GF-D8 (cell line): ENCODE data around the gene MPC2.
A peak's percentile ranks its signal among the peaks of the same experiment; 100 is the strongest.
"Not testable (repeated sequence)": the region's sequence is repeated elsewhere in the genome, so short reads cannot be mapped to it uniquely, and the experiment has no call there.

Experiments
- DNase-seq: peaks from one replicate; lab custom pipeline; 2025; lab: John Stamatoyannopoulos, UW

MPC2 gene

GRCh38 chr1:167904652-167905130 is 32.2 kb downstream of the MPC2 start:
- peak; percentile 62 for DNase-seq

DNA sequence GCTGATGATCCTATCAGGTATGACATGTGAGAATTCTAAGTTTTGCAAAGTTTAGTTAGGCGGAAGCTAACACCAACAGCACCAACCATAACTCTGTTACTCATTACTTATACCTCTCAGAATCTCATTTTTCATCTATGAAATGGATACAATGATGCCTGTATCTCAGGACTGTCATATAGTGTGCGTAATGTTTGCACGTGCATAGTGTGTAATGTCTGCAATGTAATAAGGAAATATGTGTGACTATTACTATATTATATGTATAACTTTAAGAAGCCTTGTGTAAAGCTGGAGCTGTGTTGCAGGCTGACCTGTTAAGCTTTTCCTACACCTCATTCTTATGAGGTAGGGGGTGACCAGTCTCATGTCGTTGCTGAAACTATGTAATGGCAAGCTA is 36.0 kb downstream of the MPC2 start:
- DNase-seq: no peak

DNA sequence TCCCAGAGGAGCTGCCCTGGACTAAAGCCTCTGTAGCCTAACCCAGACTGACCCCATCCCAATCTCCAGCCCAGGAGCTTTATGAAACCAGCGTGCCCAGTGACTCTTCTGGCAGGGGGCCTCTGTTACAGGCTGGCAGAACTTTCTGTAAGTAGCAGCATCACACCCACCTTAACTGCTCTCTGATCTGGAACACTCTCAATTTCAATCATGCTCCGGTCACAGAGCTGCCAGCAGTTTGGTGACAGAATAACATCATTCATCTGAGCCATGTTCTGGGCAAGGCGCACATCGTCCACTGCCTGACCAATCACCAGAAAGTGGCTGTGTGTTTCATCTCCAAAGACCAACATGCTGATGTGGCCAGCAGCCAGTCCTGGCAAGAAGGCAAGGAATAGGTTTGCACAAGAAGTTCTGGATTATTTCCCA is 37.6 kb downstream of the MPC2 start:
- no peak for DNase-seq

- no peak for DNase-seq
Observed at GRCh38 chr1:167898578-167899222, 38.2 kb downstream of the MPC2 start.

GRCh38 chr1:167893798-167894197 is 43.1 kb downstream of the MPC2 start:
- peak; percentile 16 for DNase-seq

DNA sequence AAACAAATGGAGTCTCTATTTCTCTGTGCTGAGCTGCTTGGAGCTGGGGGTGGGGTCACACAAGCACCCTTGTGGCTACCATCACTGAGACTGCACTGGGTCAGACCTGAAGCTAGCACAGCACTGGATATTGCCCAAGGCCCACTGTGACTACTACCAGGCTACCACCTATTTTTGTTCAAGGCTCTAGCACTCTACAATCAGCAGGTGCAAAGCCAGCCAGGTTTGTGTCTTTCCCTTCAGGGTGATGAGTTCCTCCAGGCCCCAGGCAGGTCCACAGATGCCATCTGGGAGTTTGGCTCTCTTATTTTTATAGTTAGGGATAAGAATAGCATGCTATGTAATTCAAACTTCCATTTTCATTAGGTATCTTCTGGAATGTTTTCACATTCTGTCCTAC is 46.5 kb downstream of the MPC2 start:
- DNase-seq: no peak

DNA sequence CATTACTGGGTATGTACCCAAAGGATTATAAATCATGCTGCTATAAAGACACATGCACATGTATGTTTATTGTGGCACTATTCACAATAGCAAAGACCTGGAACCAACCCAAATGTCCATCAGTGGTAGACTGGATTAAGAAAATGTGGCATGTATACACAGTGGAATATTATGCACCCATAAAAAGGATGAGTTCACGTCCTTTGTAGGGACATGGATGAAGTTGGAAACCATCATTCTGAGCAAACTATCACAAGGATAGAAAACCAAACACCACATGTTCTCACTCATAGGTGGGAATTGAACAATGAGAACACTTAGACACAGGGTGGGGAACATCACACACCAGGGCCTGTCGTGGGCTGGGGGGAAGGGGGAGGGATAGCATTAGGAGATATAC is 49.7 kb downstream of the MPC2 start:
- DNase-seq: not testable (repeated sequence)

DNA sequence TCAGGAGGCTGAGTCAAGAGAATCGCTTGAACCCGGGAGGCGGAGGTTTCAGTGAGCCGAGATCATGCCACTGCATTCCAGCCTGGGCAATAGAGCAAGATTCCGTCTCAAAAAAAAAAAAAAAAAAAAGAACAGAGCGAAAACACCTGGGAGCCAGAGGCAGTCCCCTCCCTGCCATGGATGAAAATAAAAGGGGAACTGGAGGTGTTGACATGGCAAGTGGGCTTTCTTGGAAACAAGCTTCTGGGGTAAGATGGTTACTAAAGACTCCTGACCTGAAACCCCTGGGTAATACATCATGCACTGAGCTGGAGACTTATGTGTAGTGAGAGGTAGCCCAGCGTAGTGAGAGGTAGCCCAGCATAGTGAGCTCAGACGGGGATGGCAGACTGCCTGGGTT is 54.5 kb downstream of the MPC2 start:
- no peak for DNase-seq

- DNase-seq: no peak
Observed at GRCh38 chr1:167881786-167882185, 55.1 kb downstream of the MPC2 start.

GRCh38 chr1:167881069-167881468 is 55.8 kb downstream of the MPC2 start:
- DNase-seq: no peak

GRCh38 chr1:167880580-167881021 is 56.3 kb downstream of the MPC2 start:
- no peak for DNase-seq

GRCh38 chr1:167879508-167879907 is 57.4 kb downstream of the MPC2 start:
- DNase-seq: no peak

DNA sequence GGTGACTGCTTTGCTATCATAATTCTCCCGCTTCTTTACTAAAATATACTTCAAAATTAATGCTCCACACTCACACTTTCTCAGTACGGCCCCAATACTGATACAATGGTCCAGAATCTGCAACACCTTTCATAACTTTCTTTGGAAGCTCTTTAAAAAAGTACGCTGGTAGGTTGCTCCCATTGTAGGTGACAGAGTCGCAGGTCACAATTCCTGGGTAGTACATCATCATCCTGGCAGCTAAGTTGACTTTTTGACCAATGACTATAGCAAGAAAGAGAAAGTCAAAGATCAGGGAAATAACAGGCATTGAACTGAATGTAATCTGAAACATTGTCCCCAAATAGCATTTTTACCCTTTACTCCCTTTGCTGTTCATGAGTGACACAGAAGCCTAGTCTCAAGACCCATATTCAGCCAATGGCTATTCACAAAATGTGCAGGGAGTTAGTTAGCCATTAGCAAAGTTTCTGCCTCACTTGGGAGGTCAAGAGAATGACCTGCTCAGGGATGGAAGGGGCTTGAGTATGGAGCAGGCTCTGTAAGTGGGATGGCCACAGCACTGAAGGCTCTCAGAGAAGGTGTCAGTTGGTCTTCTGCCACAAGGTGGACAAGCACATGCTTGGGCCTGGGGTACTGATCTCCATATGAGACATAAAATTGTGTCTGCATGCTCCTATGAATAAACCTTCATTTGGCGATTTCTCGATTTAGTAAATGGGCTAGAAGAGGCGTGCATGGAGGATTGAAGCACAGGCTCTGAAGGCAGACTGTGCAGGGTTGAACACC is 58.3 kb downstream of the MPC2 start:
- DNase-seq: no peak

DNA sequence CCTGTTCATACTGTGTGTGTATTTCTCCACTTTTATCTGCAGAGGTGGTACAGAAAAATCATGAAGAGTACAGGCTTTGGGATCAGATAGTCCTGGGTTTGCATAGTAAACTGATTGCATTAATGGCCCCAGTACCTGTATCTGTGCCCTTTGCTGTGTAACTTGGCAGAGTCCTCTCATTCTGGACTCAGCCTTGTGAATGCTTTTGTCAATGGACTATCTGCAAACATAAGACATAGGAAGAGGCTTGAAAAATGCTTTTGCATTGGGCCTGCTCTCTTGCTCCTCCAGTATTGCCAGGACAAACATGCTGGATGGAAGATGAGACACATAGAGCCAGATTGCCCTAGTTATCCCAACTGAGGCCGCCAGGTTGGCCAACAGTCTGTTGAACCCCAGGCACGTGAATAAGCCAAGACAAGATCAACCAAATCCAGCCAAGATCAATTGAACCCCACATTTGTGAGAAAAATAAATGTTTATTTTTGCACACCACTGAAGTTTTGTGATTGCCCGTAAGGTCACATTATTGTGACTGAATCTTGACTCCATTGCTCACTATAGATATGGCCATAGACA is 60.2 kb downstream of the MPC2 start:
- no peak for DNase-seq

DNA sequence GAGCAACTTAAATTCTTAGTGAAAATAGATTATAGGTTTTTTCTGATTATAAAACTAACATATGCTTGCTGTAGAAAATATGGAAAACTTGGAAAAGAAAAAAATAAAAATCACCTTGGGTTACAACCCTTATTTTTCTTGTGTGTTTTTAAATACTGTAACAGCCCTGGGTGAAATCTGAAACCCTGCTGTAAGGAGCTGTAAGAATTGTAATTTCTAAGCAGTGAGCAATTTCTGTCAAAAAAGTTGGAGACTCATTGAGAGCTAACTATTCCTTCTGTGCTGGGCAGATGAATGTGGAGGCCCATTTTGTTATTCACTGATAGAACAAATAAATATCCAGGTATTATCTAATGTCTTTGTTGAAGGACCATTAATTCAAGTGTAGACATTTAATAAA is 65.5 kb downstream of the MPC2 start:
- no peak for DNase-seq

- not testable (repeated sequence) for DNase-seq
Observed at GRCh38 chr1:167869157-167870001, 67.5 kb downstream of the MPC2 start.

GRCh38 chr1:167866739-167867414 is 70.0 kb downstream of the MPC2 start:
- not testable (repeated sequence) for DNase-seq
